ENCODE data around the gene FAM72C.
A peak's percentile ranks its signal among the peaks of the same experiment; 100 is the strongest.
"Not testable (repeated sequence)": the region's sequence is repeated elsewhere in the genome, so short reads cannot be mapped to it uniquely, and the experiment has no call there.

The FAM72C gene

DNA sequence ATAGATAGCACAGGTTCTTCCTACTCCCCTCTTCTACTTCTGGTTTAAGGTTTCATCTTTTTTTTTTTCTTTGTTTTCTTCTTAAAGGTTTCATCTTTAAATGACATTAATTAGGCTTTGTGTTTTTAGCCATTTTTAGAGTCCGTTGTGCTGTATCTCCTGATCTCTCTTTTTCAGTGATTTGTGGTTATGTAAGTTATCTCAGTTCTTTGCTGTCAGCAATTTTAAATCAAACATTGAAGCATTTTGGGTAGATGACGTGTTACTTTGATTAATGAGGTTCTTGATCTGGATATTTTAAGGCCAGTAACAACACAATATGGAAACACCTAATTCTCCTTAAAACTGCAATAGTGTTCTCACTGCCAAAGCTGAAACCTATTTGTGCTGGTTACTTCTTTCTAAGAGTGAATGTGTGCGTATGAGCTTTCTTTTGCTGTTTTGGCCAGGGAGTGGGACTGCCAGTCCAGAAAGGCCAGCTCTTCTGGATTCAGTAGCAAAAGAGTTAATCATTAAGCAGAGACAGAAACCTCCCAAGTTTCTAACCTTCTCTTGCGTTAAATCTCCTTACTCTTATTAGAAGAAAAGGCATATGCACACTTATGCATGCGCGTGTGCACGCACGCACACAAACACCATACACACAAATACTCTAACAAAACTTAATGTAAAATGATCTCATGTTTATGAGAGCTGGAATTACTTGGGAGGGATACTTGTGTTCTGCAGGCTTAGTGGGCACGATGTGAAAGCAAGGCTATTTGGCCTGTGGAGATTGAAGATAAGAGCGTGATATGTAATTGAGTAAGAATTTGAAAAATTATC is 17.0 kb upstream of the FAM72C start:
- not testable (repeated sequence) for H3K4me3 ChIP-seq (ENCODE audit: low read depth, low read length); DNase-seq (ENCODE audit: low read depth)

GRCh38 chr1:143987868-143988267 is 16.1 kb upstream of the FAM72C start:
- H3K4me3 ChIP-seq (ENCODE audit: low read depth, low read length); DNase-seq (ENCODE audit: low read depth): not testable (repeated sequence)

DNA sequence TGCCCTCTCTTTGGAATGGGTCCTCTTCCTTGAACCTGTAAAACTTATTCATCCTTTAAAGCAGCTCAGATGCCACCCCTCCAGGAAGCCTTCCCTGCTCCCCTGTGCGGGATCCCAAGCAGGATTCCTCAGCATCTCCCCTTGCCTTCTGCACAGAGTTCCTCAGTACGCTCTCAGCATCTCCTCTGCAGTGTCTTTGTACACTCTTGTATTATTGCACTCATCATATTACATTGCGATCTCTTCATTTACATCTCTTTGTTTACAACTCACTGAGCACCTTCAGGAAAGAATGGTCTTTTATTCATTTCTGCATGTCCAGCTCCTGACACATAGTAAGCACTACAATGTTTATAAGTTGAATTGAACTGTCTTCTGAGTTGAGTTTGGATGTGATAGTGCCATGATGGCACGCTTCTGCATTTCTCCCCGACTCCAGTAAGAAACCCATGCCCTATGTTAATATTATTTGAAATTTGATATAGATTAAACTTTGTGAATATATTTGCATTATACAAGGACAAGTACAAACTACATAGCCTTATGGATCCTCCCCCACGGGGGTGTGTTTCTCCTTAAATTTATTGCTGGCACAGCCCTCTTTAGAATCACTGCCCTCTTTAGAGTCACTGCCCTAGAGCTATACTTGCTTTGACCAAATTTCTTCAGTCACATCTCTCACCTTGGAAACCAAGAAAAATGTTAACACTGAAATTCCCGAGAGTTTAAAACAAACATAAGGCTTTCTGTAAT is 13.1 kb upstream of the FAM72C start:
- not testable (repeated sequence) for DNase-seq (ENCODE audit: low read depth); H3K4me3 ChIP-seq (ENCODE audit: low read depth, low read length)

- H3K4me3 ChIP-seq (ENCODE audit: low read depth, low read length): not testable (repeated sequence)
- DNase-seq (ENCODE audit: low read depth): peak; percentile 0
These were observed 2.6 kb upstream of the FAM72C start for GRCh38 chr1:143974416-143974815.

DNA sequence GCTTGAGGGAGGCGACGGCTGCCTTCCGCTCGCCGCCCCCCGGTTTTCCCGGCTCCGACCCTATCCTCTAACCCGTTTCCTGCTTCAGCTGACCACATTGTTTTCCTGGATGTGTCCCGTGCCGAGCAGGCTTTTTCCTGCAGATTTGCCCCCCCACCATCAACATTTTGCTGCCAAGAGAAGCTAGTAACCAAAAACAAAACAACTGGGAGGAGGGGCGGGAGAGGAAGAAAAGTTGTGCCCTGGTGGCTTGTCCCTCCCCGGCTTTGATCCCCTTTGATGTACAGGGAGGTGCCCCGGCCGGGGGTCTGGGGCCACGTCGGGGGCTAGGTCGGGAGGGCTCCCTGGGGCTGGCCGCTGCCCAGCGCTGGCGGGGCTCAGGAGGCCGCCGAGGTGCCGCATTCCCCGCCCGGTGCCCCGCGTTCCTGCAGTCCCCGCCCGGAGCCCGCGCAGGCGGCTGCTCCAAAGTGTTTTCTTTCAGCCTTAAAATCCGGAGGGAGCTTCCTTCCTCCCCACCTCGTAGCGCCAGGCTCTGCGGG is 2.2 kb upstream of the FAM72C start:
- peak overlapping the region; percentile 29; the same call in 1 of the 2 replicates for H3K4me3 ChIP-seq (ENCODE audit: low read depth, low read length)
- DNase-seq (ENCODE audit: low read depth): not testable (repeated sequence)

GRCh38 chr1:143972753-143973326 is 1.1 kb upstream of the FAM72C start:
- H3K4me3 ChIP-seq (ENCODE audit: low read depth, low read length): not testable (repeated sequence)

DNA sequence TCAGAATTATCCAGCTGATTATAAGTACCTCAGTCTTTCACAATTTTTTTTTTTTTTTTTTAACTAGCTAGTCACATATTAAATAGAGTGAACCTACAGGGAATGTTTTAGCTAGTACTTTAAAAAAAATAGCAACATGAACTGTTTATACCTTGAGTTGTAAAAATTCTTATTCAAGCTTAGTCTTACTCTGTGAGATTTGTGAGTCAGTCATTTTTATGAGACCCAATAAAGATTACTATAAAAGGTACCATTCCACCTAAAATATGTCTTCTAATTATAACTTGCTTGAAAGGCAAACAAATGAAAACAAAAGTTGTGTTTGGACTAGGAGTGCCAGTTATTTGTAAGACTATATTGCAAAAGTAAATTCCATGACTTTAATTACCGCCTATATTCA is 5.9 kb downstream of the FAM72C start:
- H3K4me3 ChIP-seq (ENCODE audit: low read depth, low read length); DNase-seq (ENCODE audit: low read depth): not testable (repeated sequence)

More at GRCh38 chr1:143972753-143973326, 1.1 kb upstream of the FAM72C start:
- not testable (repeated sequence) for DNase-seq (ENCODE audit: low read depth)

GRCh38 chr1:143964294-143964693 is 7.5 kb downstream of the FAM72C start:
- not testable (repeated sequence) for H3K4me3 ChIP-seq (ENCODE audit: low read depth, low read length); DNase-seq (ENCODE audit: low read depth)

- DNase-seq (ENCODE audit: low read depth); H3K4me3 ChIP-seq (ENCODE audit: low read depth, low read length): not testable (repeated sequence)
These were observed 15.9 kb downstream of the FAM72C start for GRCh38 chr1:143955930-143956329.

DNA sequence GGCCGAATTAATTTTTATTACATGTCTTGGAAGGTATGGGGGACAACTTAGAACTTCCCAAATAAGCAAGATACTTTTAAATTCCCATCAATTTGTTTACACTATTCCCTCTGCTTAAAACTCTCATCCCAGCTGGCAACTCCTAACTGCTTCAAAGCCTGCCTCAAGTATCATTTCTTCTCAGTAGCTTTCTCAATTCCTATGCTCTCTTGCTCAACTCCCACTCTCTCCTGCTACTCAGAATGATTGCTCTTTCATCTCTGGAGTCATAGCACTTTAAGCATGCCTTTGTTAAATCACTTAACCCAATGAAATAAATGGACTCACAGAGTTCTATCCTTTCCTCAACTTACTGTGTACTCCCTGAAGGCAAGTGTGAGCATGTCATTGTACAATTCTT is 18.9 kb downstream of the FAM72C start:
- H3K4me3 ChIP-seq (ENCODE audit: low read depth, low read length); DNase-seq (ENCODE audit: low read depth): not testable (repeated sequence)

DNA sequence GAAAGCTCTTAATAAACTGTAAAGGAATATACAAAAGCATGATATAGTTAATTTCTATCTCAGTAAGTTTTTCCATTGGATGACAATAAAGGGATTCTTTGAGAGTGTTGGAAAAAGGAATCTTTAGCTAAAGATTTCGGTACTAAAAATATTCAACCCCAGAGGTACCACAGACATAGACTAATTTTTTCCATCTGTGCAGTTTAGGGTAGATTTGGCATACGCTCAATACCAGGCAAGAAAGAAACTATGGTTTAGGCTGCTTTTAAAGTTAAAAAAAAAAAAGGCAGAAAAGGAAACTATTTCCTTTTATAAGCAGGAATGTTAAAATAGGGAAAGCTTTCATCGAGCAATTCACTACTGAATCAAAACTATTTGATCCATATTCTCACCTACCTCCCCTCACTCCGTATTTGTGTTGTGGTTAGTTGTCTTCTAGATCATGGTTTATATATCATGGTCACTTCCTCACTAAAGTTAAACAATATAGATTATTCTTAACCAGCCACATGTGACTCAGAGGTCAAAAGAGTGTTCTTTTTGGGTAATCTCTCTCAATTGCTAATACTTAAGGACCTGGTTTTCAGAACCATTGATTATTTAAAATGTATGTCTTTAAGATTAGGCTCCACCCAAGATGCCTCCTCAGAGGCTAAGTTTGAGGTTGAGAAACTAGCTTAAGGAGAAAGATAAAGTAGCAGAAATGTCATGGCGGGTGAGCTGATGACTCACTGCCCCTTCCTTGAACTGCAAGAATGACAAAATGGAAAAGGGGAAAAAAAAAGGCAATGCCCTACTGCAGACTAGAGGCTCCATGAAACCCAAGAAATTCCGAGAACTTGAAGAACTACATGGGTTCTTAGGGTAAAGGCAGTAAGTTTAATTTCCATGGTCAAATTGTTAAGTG is 20.0 kb downstream of the FAM72C start:
- H3K4me3 ChIP-seq (ENCODE audit: low read depth, low read length); DNase-seq (ENCODE audit: low read depth): not testable (repeated sequence)

DNA sequence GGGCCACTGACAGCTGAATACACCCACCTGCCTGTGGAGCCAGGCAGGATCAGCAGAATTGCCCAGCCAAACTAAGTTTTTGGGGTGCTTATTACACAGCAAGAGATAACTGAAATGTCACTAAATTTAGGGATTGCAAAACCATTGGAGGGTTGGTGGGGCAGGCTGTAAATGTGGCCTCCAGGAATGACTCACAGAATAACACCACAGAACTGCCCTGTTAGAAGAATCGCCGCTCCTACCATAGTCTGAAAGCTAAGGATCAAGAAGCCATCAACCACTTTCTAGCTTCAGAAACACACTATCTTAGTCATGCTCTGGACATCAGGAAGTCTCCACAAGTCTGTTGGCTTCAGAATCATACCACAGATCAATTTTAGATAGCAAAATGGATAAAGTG is 24.0 kb downstream of the FAM72C start:
- not testable (repeated sequence) for DNase-seq (ENCODE audit: low read depth); H3K4me3 ChIP-seq (ENCODE audit: low read depth, low read length)

DNA sequence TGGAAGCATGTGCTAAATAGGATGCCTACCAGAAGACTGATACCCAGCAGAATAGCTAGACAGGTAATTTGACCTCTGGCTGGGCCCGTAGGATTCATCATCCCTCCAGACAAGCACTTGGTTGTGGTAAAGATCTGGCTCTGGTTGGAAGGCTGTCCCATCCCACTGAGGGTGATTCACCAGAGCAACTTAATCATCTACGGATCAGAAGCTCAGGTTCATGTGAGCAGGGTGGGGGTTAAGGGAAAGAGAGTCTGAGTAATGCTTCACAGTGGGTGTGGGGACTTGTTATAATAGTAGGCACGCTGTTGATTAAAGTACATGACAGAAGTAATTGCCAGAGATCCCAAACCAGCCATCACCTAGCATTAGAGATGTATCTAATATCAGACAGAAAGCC is 26.5 kb downstream of the FAM72C start:
- DNase-seq (ENCODE audit: low read depth); H3K4me3 ChIP-seq (ENCODE audit: low read depth, low read length): not testable (repeated sequence)

DNA sequence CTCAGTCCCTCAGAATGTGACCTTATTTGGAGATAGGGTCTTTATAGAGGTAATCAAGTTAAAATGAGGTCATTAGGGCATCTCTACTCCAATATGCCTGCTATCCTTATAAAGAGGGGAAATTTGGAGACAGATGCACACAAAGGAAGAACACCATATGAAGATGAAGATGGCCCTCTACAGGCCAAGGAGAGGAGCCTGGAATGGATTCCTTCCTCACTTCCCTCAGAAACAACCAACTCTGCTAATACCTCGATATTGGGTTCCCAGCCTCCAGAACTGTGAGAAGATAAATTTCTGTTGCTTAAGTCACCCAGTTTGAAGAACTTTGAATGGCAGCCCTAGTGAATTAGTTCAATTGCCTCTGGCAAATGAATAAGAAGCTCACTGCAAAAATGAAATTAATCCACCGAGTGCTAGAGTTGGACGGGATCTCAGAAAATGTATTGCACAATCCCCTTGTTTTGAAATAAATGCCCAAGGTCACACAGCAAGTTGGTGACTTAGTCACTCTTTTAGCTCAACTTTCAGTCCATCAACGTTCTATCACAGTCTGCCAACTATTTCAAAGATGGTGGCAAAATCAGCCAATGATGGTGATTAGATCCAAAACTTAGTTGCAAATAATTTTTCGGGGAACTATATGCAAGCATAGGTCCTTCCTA is 27.1 kb downstream of the FAM72C start:
- not testable (repeated sequence) for DNase-seq (ENCODE audit: low read depth); H3K4me3 ChIP-seq (ENCODE audit: low read depth, low read length)

GRCh38 chr1:143943319-143943978 is 28.3 kb downstream of the FAM72C start:
- H3K4me3 ChIP-seq (ENCODE audit: low read depth, low read length); DNase-seq (ENCODE audit: low read depth): not testable (repeated sequence)

DNA sequence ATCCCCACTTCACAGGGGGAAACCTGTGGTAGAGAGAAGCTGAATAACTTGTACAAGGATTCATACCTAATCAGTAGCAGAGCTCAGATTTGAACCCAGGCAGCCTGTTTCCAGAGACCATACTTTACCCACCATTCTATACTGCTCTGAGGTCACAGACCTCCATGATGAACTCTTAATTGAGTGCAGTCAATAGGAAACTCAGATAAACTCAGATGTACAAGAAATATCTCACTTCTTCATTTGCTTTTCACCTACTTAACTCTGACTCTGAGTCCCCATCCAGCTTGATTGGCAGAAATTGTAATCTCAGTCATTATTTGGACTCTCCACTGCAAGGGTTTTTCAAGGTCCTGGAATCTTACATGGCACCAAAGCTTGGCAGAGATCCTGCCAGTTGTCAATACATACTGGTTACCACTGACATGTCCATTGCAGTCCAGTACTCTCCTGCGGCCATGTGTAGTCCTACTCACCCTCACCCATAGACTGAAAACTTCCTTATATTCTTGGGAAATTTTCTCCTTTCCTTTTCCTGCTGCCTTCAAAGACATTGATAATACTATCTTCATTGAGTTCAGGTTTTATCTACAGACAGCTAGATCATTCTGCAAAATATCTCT is 29.4 kb downstream of the FAM72C start:
- not testable (repeated sequence) for DNase-seq (ENCODE audit: low read depth); H3K4me3 ChIP-seq (ENCODE audit: low read depth, low read length)

GRCh38 chr1:143939666-143940065 is 32.1 kb downstream of the FAM72C start:
- not testable (repeated sequence) for H3K4me3 ChIP-seq (ENCODE audit: low read depth, low read length); DNase-seq (ENCODE audit: low read depth)

Data from GM12865 (cell line).